Cardiac fibroblast (primary cell): ENCODE measurements around the gene ECT2L.

Experiments used
- DNase-seq, 2 donors: peaks; one replicate each; pipeline versions ENCODE4 v3.0.0 to v3.0.0-alpha.2; 2010; ENCODE audit warnings: low read depth in 2 of 2
- H3K4me3 ChIP-seq, 2 donors: replicated peaks in 1 of 2; 1 replicate in 1 of 2; 2 replicates in 1 of 2; pipeline ENCODE4 v1.5.1; 2011; ENCODE audit warnings: low read depth in 2 of 2, low read length in 2 of 2, mild to moderate bottlenecking in 2 of 2, moderate library complexity in 1 of 2
- CTCF ChIP-seq: IDR thresholded peaks from one replicate; pipeline ENCODE4 v1.5.1; 2011; ENCODE audit warnings: low read depth, mild to moderate bottlenecking, low read length, inconsistent platforms

Gene ECT2L

GRCh38 chr6:138815797-138816528, 20.1 kb downstream of the ECT2L start:
- peak; percentile 67 for TF ChIP-seq CTCF
- peak; percentile 82 to 84 for DNase-seq
- no peak overlapping the region for H3K4me3 ChIP-seq

- H3K4me3 ChIP-seq: no peak overlapping the region
- no peak for TF ChIP-seq CTCF
- peak; percentile 72 to 84 for DNase-seq
Observed at GRCh38 chr6:138817799-138818198, 21.9 kb downstream of the ECT2L start.

GRCh38 chr6:138818496-138819194, 22.8 kb downstream of the ECT2L start:
- DNase-seq: no peak
- TF ChIP-seq CTCF: no peak

GRCh38 chr6:138821519-138821918, 25.6 kb downstream of the ECT2L start:
- no peak for TF ChIP-seq CTCF
- H3K4me3 ChIP-seq: no peak overlapping the region
- no peak for DNase-seq

More at GRCh38 chr6:138818496-138819194, 22.8 kb downstream of the ECT2L start:
- H3K4me3 ChIP-seq: no peak overlapping the region

- TF ChIP-seq CTCF: no peak
- DNase-seq: peak in 1 of 2 donors; percentile 12
- no peak overlapping the region for H3K4me3 ChIP-seq
Observed at GRCh38 chr6:138824482-138825144, 28.7 kb downstream of the ECT2L start.

GRCh38 chr6:138830248-138830647, 34.4 kb downstream of the ECT2L start:
- no peak for DNase-seq
- no peak overlapping the region for H3K4me3 ChIP-seq
- no peak for TF ChIP-seq CTCF
